Ammon's horn (tissue), 1 donor: Measurements from ENCODE around the gene ATP2A2.
"Not testable (repeated sequence)": the region's sequence is repeated elsewhere in the genome, so short reads cannot be mapped to it uniquely, and the experiment has no call there.

ENCODE experiments used
- DNase-seq: peaks from one replicate; pipeline ENCODE4 v3.0.0-alpha.2; 2016; ENCODE audit warnings: low spot score

ATP2A2 gene

GRCh38 chr12:110343114-110343513, 62.1 kb downstream of the ATP2A2 start:
- no peak for DNase-seq

- DNase-seq = no peak
These were observed 62.9 kb downstream of the ATP2A2 start for GRCh38 chr12:110343736-110344555.

GRCh38 chr12:110344657-110345056, 63.6 kb downstream of the ATP2A2 start:
- no peak for DNase-seq

- DNase-seq = no peak
These were observed 64.2 kb downstream of the ATP2A2 start for GRCh38 chr12:110345176-110345661.

GRCh38 chr12:110345963-110346362, 64.9 kb downstream of the ATP2A2 start:
- no peak for DNase-seq

GRCh38 chr12:110347767-110348166, 66.7 kb downstream of the ATP2A2 start:
- DNase-seq = no peak

GRCh38 chr12:110348431-110349059, 67.5 kb downstream of the ATP2A2 start:
- DNase-seq = no peak

- DNase-seq = no peak
These were observed 68.0 kb downstream of the ATP2A2 start for GRCh38 chr12:110349096-110349495.

- DNase-seq = peak; percentile 32
These were observed 68.6 kb downstream of the ATP2A2 start for GRCh38 chr12:110349514-110350151.

- DNase-seq = no peak
These were observed 70.1 kb downstream of the ATP2A2 start for GRCh38 chr12:110351119-110351518.

GRCh38 chr12:110352401-110352800, 71.4 kb downstream of the ATP2A2 start:
- no peak for DNase-seq

GRCh38 chr12:110353211-110353965, 72.3 kb downstream of the ATP2A2 start:
- DNase-seq = no peak

GRCh38 chr12:110354172-110354780, 73.2 kb downstream of the ATP2A2 start:
- DNase-seq = peak; percentile 41

GRCh38 chr12:110355073-110355472, 74.0 kb downstream of the ATP2A2 start:
- no peak for DNase-seq

GRCh38 chr12:110358384-110359097, 77.5 kb downstream of the ATP2A2 start:
- not testable (repeated sequence) for DNase-seq

- DNase-seq = no peak
These were observed 80.2 kb downstream of the ATP2A2 start for GRCh38 chr12:110361216-110361615.

- DNase-seq = no peak
These were observed 84.7 kb downstream of the ATP2A2 start for GRCh38 chr12:110365489-110366320.

GRCh38 chr12:110366321-110367142, 85.5 kb downstream of the ATP2A2 start:
- no peak for DNase-seq

GRCh38 chr12:110367181-110367864, 86.3 kb downstream of the ATP2A2 start:
- no peak for DNase-seq
